Testis (tissue), 2 donors: ENCODE data around the gene MAP1LC3A.

Source experiments
- POLR2A ChIP-seq: fragments of 450-650 bp; IDR thresholded peaks from one replicate; pipeline ENCODE4 v1.6.1; 2017; ENCODE audit warnings: antibody characterized with exemption, mild to moderate bottlenecking, moderate library complexity
- TF ChIP-seq, protein P1 (sequence below), 3 experiments: fragments of 450-650 bp in 2 of 3; fragments of 200-600 bp in 1 of 3; sonication (generic) in 1 of 3; IDR thresholded peaks; one replicate each; pipeline ENCODE4 v1.5.1; 2016 to 2019; ENCODE audit warnings: antibody characterized with exemption in 3 of 3, mild to moderate bottlenecking in 2 of 3, moderate library complexity in 1 of 3

DNA sequence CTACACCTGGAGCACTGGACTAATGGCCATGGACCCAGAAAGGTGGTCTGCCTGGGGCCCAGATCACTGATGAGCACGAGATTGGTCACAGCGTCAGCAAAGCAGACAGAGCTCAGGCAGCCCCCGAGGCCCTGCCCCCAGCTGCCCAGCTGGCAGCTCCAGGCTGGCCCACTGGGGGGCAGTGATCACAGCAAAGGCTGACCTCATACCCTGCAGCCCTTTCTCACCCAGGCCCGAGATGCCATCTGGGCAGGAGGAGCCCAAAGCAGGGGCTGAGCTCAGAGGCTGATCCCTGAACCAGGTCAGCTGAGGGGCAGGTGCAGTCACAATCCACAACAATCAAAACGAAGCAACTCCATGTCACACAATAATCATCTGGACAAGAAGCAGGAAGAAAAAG lies 4.1 kb downstream of the MAP1LC3A start:
- TF ChIP-seq POLR2A = no peak
- TF ChIP-seq, protein P1, sequence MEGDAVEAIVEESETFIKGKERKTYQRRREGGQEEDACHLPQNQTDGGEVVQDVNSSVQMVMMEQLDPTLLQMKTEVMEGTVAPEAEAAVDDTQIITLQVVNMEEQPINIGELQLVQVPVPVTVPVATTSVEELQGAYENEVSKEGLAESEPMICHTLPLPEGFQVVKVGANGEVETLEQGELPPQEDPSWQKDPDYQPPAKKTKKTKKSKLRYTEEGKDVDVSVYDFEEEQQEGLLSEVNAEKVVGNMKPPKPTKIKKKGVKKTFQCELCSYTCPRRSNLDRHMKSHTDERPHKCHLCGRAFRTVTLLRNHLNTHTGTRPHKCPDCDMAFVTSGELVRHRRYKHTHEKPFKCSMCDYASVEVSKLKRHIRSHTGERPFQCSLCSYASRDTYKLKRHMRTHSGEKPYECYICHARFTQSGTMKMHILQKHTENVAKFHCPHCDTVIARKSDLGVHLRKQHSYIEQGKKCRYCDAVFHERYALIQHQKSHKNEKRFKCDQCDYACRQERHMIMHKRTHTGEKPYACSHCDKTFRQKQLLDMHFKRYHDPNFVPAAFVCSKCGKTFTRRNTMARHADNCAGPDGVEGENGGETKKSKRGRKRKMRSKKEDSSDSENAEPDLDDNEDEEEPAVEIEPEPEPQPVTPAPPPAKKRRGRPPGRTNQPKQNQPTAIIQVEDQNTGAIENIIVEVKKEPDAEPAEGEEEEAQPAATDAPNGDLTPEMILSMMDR (IDR thresholded peaks at IDR 0.05) = peak in 2 of 3 experiments; percentile 16 to 30
